ENCODE measurements around the gene BNC2. TPM values are rescaled to one million over a fixed set of nuclear protein-coding genes. Genes with fewer than 3 reads are reported as not detected.

The BNC2 gene
- polyA plus RNA-seq, 4 donors, result 0.81 to 11.1 (median 1.3) TPM; not detected in 1

GRCh38 chr9:16461851-16462250, 408.6 kb downstream of the BNC2 start:
- DNase-seq (no peak), FAIRE-seq (no peak)
- Histone ChIP-seq H3K9me3 (ENCODE audit: control insufficient read depth in 2 of 2, insufficient read depth in 1 of 2, low read depth in 1 of 2, low read length in 1 of 2) (no peaks in the 10 kb centered on the region), H3K27me3 (ENCODE audit: control insufficient read depth in 3 of 3, insufficient read depth in 3 of 3, low read length in 3 of 3) (no peaks in the 10 kb centered on the region), H3K36me3 (ENCODE audit: control insufficient read depth in 3 of 3, insufficient read depth in 2 of 3, low read depth in 1 of 3, low read length in 3 of 3) (no peaks in the 10 kb centered on the region), H3K27ac (ENCODE audit: low read depth in 1 of 3, low read length in 2 of 3) (no peak overlapping the region), H3K4me1 (ENCODE audit: control insufficient read depth in 3 of 3, insufficient read depth in 2 of 3, low read depth in 1 of 3, low read length in 2 of 3) (no peaks in the 10 kb centered on the region), H3K4me3 (ENCODE audit: low read depth in 1 of 3, low read length in 3 of 3) (no peak overlapping the region)
- 55 to 69% (median 58%) methylated on average over 2 of the region's 2 CpGs for WGBS, 3 donors

DNA sequence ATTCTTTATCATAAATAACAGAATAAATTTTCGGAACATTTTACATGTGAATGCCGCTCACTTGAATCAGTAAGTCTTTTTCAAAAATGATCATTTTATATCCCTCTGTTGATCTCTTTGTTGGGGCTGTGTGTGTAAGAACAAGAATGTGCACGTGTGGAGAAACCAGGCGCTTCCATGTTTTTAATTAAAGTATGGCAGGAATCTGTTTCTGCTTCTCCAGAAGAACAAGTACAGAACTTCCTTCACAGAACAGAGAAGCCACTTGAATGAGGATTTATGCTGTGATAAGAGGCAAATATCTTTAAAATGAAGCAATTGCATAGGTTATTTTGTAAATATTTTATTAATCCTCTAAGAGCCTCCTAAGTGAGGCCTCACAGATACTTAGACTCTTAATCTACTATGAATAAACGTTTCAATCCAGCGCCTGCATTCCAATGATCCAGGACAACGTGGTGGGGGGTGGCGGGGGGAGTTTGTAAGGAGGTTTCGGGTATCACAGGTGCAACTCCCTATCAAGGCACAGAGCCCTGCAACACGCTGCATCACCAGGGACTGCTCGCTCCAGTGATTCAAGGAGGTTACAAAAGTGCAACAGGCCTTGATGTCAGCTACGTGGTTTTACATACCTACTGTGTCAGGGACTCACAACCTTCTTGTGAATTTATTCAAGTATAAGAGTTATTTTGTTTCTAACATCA, 409.2 kb downstream of the BNC2 start:
- Histone ChIP-seq H3K9me3 (ENCODE audit: control insufficient read depth in 2 of 2, insufficient read depth in 1 of 2, low read depth in 1 of 2, low read length in 1 of 2) (no peaks in the 10 kb centered on the region), H3K27ac (ENCODE audit: low read depth in 1 of 3, low read length in 2 of 3) (no peak overlapping the region), H3K36me3 (ENCODE audit: control insufficient read depth in 3 of 3, insufficient read depth in 2 of 3, low read depth in 1 of 3, low read length in 3 of 3) (no peaks in the 10 kb centered on the region), H3K27me3 (ENCODE audit: control insufficient read depth in 3 of 3, insufficient read depth in 3 of 3, low read length in 3 of 3) (no peaks in the 10 kb centered on the region), H3K4me3 (ENCODE audit: low read depth in 1 of 3, low read length in 3 of 3) (no peak overlapping the region), H3K4me1 (ENCODE audit: control insufficient read depth in 3 of 3, insufficient read depth in 2 of 3, low read depth in 1 of 3, low read length in 2 of 3) (no peaks in the 10 kb centered on the region)
- no peak for DNase-seq
- FAIRE-seq, result no peak
- WGBS, 3 donors, result 68 to 72% (median 69%) methylated on average over 12 of the region's 12 CpGs

- 88 to 94% (median 93%) methylated on average over 6 of the region's 6 CpGs for WGBS, 3 donors
- Histone ChIP-seq H3K36me3 (ENCODE audit: control insufficient read depth in 3 of 3, insufficient read depth in 2 of 3, low read depth in 1 of 3, low read length in 3 of 3) (no peaks in the 10 kb centered on the region), H3K4me1 (ENCODE audit: control insufficient read depth in 3 of 3, insufficient read depth in 2 of 3, low read depth in 1 of 3, low read length in 2 of 3) (no peaks in the 10 kb centered on the region), H3K9me3 (ENCODE audit: control insufficient read depth in 2 of 2, insufficient read depth in 1 of 2, low read depth in 1 of 2, low read length in 1 of 2) (no peaks in the 10 kb centered on the region), H3K27ac (ENCODE audit: low read depth in 1 of 3, low read length in 2 of 3) (no peak overlapping the region), H3K4me3 (ENCODE audit: low read depth in 1 of 3, low read length in 3 of 3) (no peak overlapping the region), H3K27me3 (ENCODE audit: control insufficient read depth in 3 of 3, insufficient read depth in 3 of 3, low read length in 3 of 3) (no peaks in the 10 kb centered on the region)
- DNase-seq, result no peak
- no peak for FAIRE-seq
Observed at GRCh38 chr9:16460696-16461095, 409.8 kb downstream of the BNC2 start.

- no peak for FAIRE-seq
- H3K4me3 ChIP-seq (ENCODE audit: low read depth in 1 of 3, low read length in 3 of 3), result no peak overlapping the region
- H3K4me1 ChIP-seq (ENCODE audit: control insufficient read depth in 3 of 3, insufficient read depth in 2 of 3, low read depth in 1 of 3, low read length in 2 of 3), result no peaks in the 10 kb centered on the region
- H3K9me3 ChIP-seq (ENCODE audit: control insufficient read depth in 2 of 2, insufficient read depth in 1 of 2, low read depth in 1 of 2, low read length in 1 of 2), result no peaks in the 10 kb centered on the region
- no peak for DNase-seq
- no peaks in the 10 kb centered on the region for H3K36me3 ChIP-seq (ENCODE audit: control insufficient read depth in 3 of 3, insufficient read depth in 2 of 3, low read depth in 1 of 3, low read length in 3 of 3)
- no peaks in the 10 kb centered on the region for H3K27me3 ChIP-seq (ENCODE audit: control insufficient read depth in 3 of 3, insufficient read depth in 3 of 3, low read length in 3 of 3)
- no peak overlapping the region for H3K27ac ChIP-seq (ENCODE audit: low read depth in 1 of 3, low read length in 2 of 3)
- 70 to 77% (median 74%) methylated on average over 6 of the region's 6 CpGs for WGBS, 3 donors
Observed at GRCh38 chr9:16459421-16460148, 410.9 kb downstream of the BNC2 start.

DNA sequence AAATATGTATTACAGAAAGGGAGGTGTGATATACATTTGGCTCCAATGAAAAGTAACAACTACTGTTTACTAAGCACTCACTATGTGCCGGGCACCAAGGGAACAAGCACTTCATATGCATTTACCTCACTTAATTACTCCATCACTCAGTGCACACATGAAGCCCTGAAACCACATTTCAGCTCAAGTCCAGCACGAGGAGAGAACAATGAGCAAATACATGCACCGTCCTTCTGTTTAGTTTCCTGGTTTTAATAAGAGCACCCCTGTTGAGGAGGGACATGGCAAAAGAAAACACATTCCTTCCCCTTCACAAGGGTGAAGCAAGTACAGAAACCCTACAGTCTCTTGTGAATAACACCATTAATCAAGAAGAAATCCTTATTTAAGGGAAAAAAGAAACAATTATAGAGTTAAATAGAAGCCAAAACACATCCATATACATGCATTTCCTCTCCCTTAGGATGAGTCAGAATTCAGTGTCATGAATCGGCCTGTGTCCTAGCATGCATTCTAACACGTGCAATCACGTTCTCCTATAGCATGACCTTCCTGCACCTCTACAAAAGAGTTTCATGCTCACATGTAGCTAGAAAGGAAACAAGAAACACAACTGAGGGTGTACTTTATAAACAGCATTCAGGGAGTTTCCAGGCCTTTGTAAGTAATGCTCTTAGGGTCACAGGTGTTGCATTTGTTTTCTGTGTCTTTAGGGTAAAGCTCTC, 411.6 kb downstream of the BNC2 start:
- Histone ChIP-seq H3K4me1 (ENCODE audit: control insufficient read depth in 3 of 3, insufficient read depth in 2 of 3, low read depth in 1 of 3, low read length in 2 of 3) (no peaks in the 10 kb centered on the region), H3K4me3 (ENCODE audit: low read depth in 1 of 3, low read length in 3 of 3) (no peak overlapping the region), H3K9me3 (ENCODE audit: control insufficient read depth in 2 of 2, insufficient read depth in 1 of 2, low read depth in 1 of 2, low read length in 1 of 2) (no peaks in the 10 kb centered on the region), H3K36me3 (ENCODE audit: control insufficient read depth in 3 of 3, insufficient read depth in 2 of 3, low read depth in 1 of 3, low read length in 3 of 3) (no peaks in the 10 kb centered on the region), H3K27ac (ENCODE audit: low read depth in 1 of 3, low read length in 2 of 3) (no peak overlapping the region), H3K27me3 (ENCODE audit: control insufficient read depth in 3 of 3, insufficient read depth in 3 of 3, low read length in 3 of 3) (no peaks in the 10 kb centered on the region)
- 57 to 73% (median 63%) methylated on average over 6 of the region's 6 CpGs for WGBS, 3 donors
- DNase-seq (no peak), FAIRE-seq (no peak)

DNA sequence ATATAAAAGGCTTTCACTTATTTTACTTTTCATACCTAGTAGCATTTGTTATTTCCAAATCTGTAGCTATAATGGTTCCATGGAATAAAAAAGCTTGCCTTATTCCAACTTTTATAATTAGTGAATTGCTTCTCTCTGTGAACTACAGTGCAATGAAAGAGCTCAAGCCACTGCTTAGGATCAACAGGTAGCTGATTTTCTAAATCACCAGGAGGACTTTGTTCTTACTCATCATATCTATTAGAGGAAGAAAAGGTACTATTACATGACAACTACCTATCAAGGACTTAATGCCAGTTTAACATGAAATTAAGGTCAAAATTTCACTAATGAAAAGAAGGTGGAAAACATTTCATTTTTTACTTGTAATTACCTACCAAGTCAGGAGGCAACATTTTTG, 414.6 kb downstream of the BNC2 start:
- Histone ChIP-seq H3K4me1 (ENCODE audit: control insufficient read depth in 3 of 3, insufficient read depth in 2 of 3, low read depth in 1 of 3, low read length in 2 of 3) (no peaks in the 10 kb centered on the region), H3K27ac (ENCODE audit: low read depth in 1 of 3, low read length in 2 of 3) (no peak overlapping the region), H3K36me3 (ENCODE audit: control insufficient read depth in 3 of 3, insufficient read depth in 2 of 3, low read depth in 1 of 3, low read length in 3 of 3) (no peaks in the 10 kb centered on the region), H3K9me3 (ENCODE audit: control insufficient read depth in 2 of 2, insufficient read depth in 1 of 2, low read depth in 1 of 2, low read length in 1 of 2) (no peaks in the 10 kb centered on the region), H3K27me3 (ENCODE audit: control insufficient read depth in 3 of 3, insufficient read depth in 3 of 3, low read length in 3 of 3) (no peaks in the 10 kb centered on the region), H3K4me3 (ENCODE audit: low read depth in 1 of 3, low read length in 3 of 3) (no peak overlapping the region)
- DNase-seq (no peak), FAIRE-seq (no peak)

DNA sequence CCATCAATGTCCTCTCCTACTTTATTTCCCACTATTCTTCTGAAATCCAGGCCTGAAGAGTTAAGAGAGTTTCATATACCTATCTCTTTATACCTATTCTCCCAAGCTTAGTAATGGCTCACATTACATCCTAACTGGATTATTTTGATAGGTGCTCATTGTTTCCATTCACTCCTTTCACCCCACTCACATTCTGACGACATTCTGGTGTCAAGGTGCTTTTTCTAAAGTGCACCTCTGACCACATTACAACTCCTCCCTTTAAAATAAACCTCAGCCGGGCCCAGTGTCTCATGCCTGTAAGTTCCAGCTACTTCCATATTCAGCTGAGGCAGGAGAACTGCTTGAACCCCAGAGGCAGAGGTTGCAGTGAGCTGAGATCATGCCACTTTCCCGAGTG, 417.1 kb downstream of the BNC2 start:
- DNase-seq (no peak), FAIRE-seq (no peak)
- Histone ChIP-seq H3K27ac (ENCODE audit: low read depth in 1 of 3, low read length in 2 of 3) (no peak overlapping the region), H3K9me3 (ENCODE audit: control insufficient read depth in 2 of 2, insufficient read depth in 1 of 2, low read depth in 1 of 2, low read length in 1 of 2) (no peaks in the 10 kb centered on the region), H3K36me3 (ENCODE audit: control insufficient read depth in 3 of 3, insufficient read depth in 2 of 3, low read depth in 1 of 3, low read length in 3 of 3) (no peaks in the 10 kb centered on the region), H3K4me3 (ENCODE audit: low read depth in 1 of 3, low read length in 3 of 3) (no peak overlapping the region), H3K27me3 (ENCODE audit: control insufficient read depth in 3 of 3, insufficient read depth in 3 of 3, low read length in 3 of 3) (no peaks in the 10 kb centered on the region), H3K4me1 (ENCODE audit: control insufficient read depth in 3 of 3, insufficient read depth in 2 of 3, low read depth in 1 of 3, low read length in 2 of 3) (no peaks in the 10 kb centered on the region)
- 36 to 66% (median 53%) methylated on average over 3 of the region's 3 CpGs for WGBS, 3 donors

DNA sequence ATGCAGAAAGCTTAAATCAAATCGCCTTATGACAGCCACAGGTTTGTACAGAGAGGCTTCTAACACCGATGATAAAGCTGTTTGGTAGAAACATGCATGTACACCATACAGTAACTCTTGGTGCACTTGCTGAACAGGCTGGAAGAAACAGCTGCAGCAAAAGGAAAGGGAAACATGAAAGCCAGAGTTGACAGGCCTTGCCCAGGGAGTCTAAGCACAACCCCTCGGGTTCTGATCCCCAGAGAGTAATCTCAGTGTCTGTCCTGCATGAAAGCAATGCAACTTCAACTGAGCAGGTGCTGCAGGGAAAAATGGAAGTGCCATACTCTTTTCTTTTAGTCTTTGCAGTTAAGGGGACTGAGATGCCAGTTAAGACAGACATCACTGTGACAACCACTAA, 419.9 kb downstream of the BNC2 start:
- FAIRE-seq, result no peak
- no peaks in the 10 kb centered on the region for H3K9me3 ChIP-seq (ENCODE audit: control insufficient read depth in 2 of 2, insufficient read depth in 1 of 2, low read depth in 1 of 2, low read length in 1 of 2)
- H3K27ac ChIP-seq (ENCODE audit: low read depth in 1 of 3, low read length in 2 of 3), result no peak overlapping the region
- H3K36me3 ChIP-seq (ENCODE audit: control insufficient read depth in 3 of 3, insufficient read depth in 2 of 3, low read depth in 1 of 3, low read length in 3 of 3), result no peaks in the 10 kb centered on the region
- H3K27me3 ChIP-seq (ENCODE audit: control insufficient read depth in 3 of 3, insufficient read depth in 3 of 3, low read length in 3 of 3), result no peaks in the 10 kb centered on the region
- DNase-seq, result no peak
- no peak overlapping the region for H3K4me3 ChIP-seq (ENCODE audit: low read depth in 1 of 3, low read length in 3 of 3)
- no peaks in the 10 kb centered on the region for H3K4me1 ChIP-seq (ENCODE audit: control insufficient read depth in 3 of 3, insufficient read depth in 2 of 3, low read depth in 1 of 3, low read length in 2 of 3)
- 67 to 73% (median 72%) methylated on average over 3 of the region's 3 CpGs for WGBS, 3 donors
